HEK293 (cell line): ENCODE measurements around the gene ACOT7.

Experiments used
- CTCF ChIA-PET: fragments of 350-600 bp; formaldehyde crosslinking; extraction: SDS; loops from one replicate; lab custom pipeline; 2021; ENCODE audit warnings: antibody characterized with exemption; lab: Yijun Ruan, JAX
- POLR2A ChIA-PET: fragments of 300-600 bp; formaldehyde crosslinking; extraction: SDS; loops from one replicate; lab custom pipeline; 2020; ENCODE audit warnings: antibody characterized with exemption, inconsistent platforms; lab: Yijun Ruan, JAX
- H3K27ac ChIP-seq: fragments of 200-500 bp; sonication (Bioruptor generic); 2 replicates; pipeline ENCODE4 v1.5.1; 2014; ENCODE audit warnings: low read depth, low read length, control low read depth, inconsistent platforms; ENCODE audit errors: extremely low read depth
- H3K36me3 ChIP-seq, 2 experiments: fragments of 200-500 bp in 1 of 2; sonication (Bioruptor generic) in 1 of 2; 1 replicate in 1 of 2; 2 replicates in 1 of 2; pipeline ENCODE4 v1.5.1; 2014 to 2017; ENCODE audit warnings: inconsistent platforms in 2 of 2, low read length in 2 of 2; ENCODE audit not compliant: control insufficient read depth in 2 of 2, insufficient read depth in 1 of 2
- H3K4me1 ChIP-seq: fragments of 200-500 bp; sonication (Bioruptor generic); 2 replicates; pipeline ENCODE4 v1.5.1; 2014; ENCODE audit warnings: mild to moderate bottlenecking, low read length, inconsistent platforms; ENCODE audit not compliant: control insufficient read depth, insufficient read depth
- H3K4me3 ChIP-seq: 2 replicates; pipeline ENCODE4 v1.5.1; 2011; ENCODE audit warnings: low read depth, mild to moderate bottlenecking, control low read depth, low read length, moderate library complexity
- H3K9me3 ChIP-seq: fragments of 200-500 bp; sonication (Bioruptor generic); 2 replicates; pipeline ENCODE4 v1.5.1; 2014; ENCODE audit warnings: low read depth, low read length, inconsistent platforms; ENCODE audit not compliant: control insufficient read depth, insufficient read depth
- BCL11A ChIP-seq: fragments of 450-650 bp; formaldehyde crosslinking; IDR thresholded peaks from 2 replicates; pipeline ENCODE4 v1.5.1; 2016; ENCODE audit warnings: low read depth, missing biosample characterization, missing genetic modification characterization
- BCL6B ChIP-seq: fragments of 450-650 bp; formaldehyde crosslinking; IDR thresholded peaks from 2 replicates; pipeline ENCODE4 v1.5.1; 2017; ENCODE audit warnings: missing biosample characterization, missing genetic modification characterization
- EGR2 ChIP-seq: fragments of 450-650 bp; formaldehyde crosslinking; IDR thresholded peaks from 2 replicates; pipeline ENCODE4 v1.5.1; 2016; ENCODE audit warnings: low read depth, missing biosample characterization, missing genetic modification characterization
- FEZF1 ChIP-seq: fragments of 450-650 bp; formaldehyde crosslinking; IDR thresholded peaks from 2 replicates; pipeline ENCODE4 v1.5.1; 2016; ENCODE audit warnings: missing biosample characterization, missing genetic modification characterization
- HIC1 ChIP-seq: fragments of 450-650 bp; formaldehyde crosslinking; IDR thresholded peaks from 2 replicates; pipeline ENCODE4 v1.5.1; 2016; ENCODE audit warnings: missing biosample characterization, missing genetic modification characterization
- KLF1 ChIP-seq: fragments of 450-650 bp; formaldehyde crosslinking; IDR thresholded peaks from 2 replicates; pipeline ENCODE4 v1.5.1; 2016; ENCODE audit warnings: missing biosample characterization, missing genetic modification characterization
- KLF7 ChIP-seq: fragments of 450-650 bp; formaldehyde crosslinking; IDR thresholded peaks from 2 replicates; pipeline ENCODE4 v1.5.1; 2016; ENCODE audit warnings: missing biosample characterization, missing genetic modification characterization, borderline replicate concordance
- PBX3 ChIP-seq: sonication (generic); formaldehyde crosslinking; IDR thresholded peaks from 2 replicates; pipeline ENCODE4 v1.8.1; 2022; ENCODE audit warnings: mild to moderate bottlenecking, moderate library complexity, missing genetic modification reagents
- ZBTB48 ChIP-seq: fragments of 450-650 bp; formaldehyde crosslinking; IDR thresholded peaks from 2 replicates; pipeline ENCODE4 v1.5.1; 2016; ENCODE audit warnings: missing biosample characterization, missing genetic modification characterization
- ZFHX2 ChIP-seq: fragments of 450-650 bp; formaldehyde crosslinking; conservative IDR thresholded peaks from 2 replicates; pipeline ENCODE4 v1.5.1; 2016; ENCODE audit warnings: missing biosample characterization, missing genetic modification characterization
- ZNF121 ChIP-seq: fragments of 450-650 bp; formaldehyde crosslinking; IDR thresholded peaks from 2 replicates; pipeline ENCODE4 v1.5.1; 2016; ENCODE audit warnings: missing biosample characterization, missing genetic modification characterization
- ZNF16 ChIP-seq: fragments of 450-650 bp; formaldehyde crosslinking; IDR thresholded peaks from 2 replicates; pipeline ENCODE4 v1.5.1; 2016; ENCODE audit warnings: low read depth, missing biosample characterization, missing genetic modification characterization
- ZNF202 ChIP-seq: fragments of 450-650 bp; formaldehyde crosslinking; IDR thresholded peaks from 2 replicates; pipeline ENCODE4 v1.5.1; 2016; ENCODE audit warnings: missing biosample characterization, missing genetic modification characterization, borderline replicate concordance
- ZNF211 ChIP-seq: fragments of 450-650 bp; formaldehyde crosslinking; IDR thresholded peaks from 2 replicates; pipeline ENCODE4 v1.5.1; 2016; ENCODE audit warnings: low read depth, missing biosample characterization, missing genetic modification characterization
- ZNF48 ChIP-seq: fragments of 450-650 bp; formaldehyde crosslinking; IDR thresholded peaks from 2 replicates; pipeline ENCODE4 v1.5.1; 2016; ENCODE audit warnings: missing biosample characterization, missing genetic modification characterization
- ZNF513 ChIP-seq: fragments of 450-650 bp; IDR thresholded peaks from 2 replicates; pipeline ENCODE4 v1.5.1; 2018; ENCODE audit warnings: missing biosample characterization, missing genetic modification characterization
- ZNF629 ChIP-seq: fragments of 450-650 bp; formaldehyde crosslinking; IDR thresholded peaks from 2 replicates; pipeline ENCODE4 v1.5.1; 2017; ENCODE audit warnings: missing biosample characterization, missing genetic modification characterization
- ZNF677 ChIP-seq: fragments of 450-650 bp; IDR thresholded peaks from 2 replicates; pipeline ENCODE4 v1.5.0; 2018; ENCODE audit warnings: missing biosample characterization, mild to moderate bottlenecking, missing genetic modification characterization, moderate library complexity
- ZNF704 ChIP-seq: fragments of 450-650 bp; formaldehyde crosslinking; IDR thresholded peaks from 2 replicates; pipeline ENCODE4 v1.5.1; 2016; ENCODE audit warnings: missing biosample characterization, missing genetic modification characterization
- ZNF747 ChIP-seq: fragments of 450-650 bp; formaldehyde crosslinking; IDR thresholded peaks from 2 replicates; pipeline ENCODE4 v1.5.1; 2016; ENCODE audit warnings: missing biosample characterization, missing genetic modification characterization
- ZNF76 ChIP-seq: fragments of 450-650 bp; formaldehyde crosslinking; IDR thresholded peaks from 2 replicates; pipeline ENCODE4; 2016; ENCODE audit warnings: low read depth, missing biosample characterization, missing genetic modification characterization, borderline replicate concordance
- ZNF830 ChIP-seq: fragments of 450-650 bp; IDR thresholded peaks from 2 replicates; pipeline ENCODE4 v1.5.0; 2018; ENCODE audit warnings: missing biosample characterization, missing genetic modification characterization, low read depth, mild to moderate bottlenecking, moderate library complexity

Gene ACOT7

GRCh38 chr1:6285336-6285735 is 108.2 kb downstream of the ACOT7 start:
- CTCF ChIA-PET, result no interaction called here
- no peak overlapping the region for H3K4me3 ChIP-seq

GRCh38 chr1:6282577-6283270 is 110.8 kb downstream of the ACOT7 start:
- Histone ChIP-seq H3K27ac (no peak overlapping the region), H3K36me3 (peaks cover 0 to 50% of the 10 kb centered on the region in 2 experiments; a peak in 1 of 3 replicates), H3K9me3 (no peaks in the 10 kb centered on the region), H3K4me3 (no peak overlapping the region), H3K4me1 (no peaks in the 10 kb centered on the region)
- ChIA-PET CTCF (interaction anchor here (0.6 to 0.9 kb wide), 3 partner anchors 36 to 77 kb away, joined by 3 to 6 read pairs (median 3); no protein-coding TSS in a partner anchor), POLR2A (no interaction called here)
- no peak for TF ChIP-seq ZNF629
- peak; percentile 91 for TF ChIP-seq ZNF677 (tag by site-specific recombination)

More at GRCh38 chr1:6285336-6285735, 108.2 kb downstream of the ACOT7 start:
- H3K9me3 ChIP-seq, result no peaks in the 10 kb centered on the region
- H3K36me3 ChIP-seq, result peaks cover 0 to 42% of the 10 kb centered on the region in 2 experiments; a peak in 1 of 3 replicates
- H3K27ac ChIP-seq, result no peak overlapping the region
- POLR2A ChIA-PET, result no interaction called here
- no peaks in the 10 kb centered on the region for H3K4me1 ChIP-seq
- TF ChIP-seq ZNF513, result no peak
- no peak for TF ChIP-seq PBX3
- no peak for TF ChIP-seq ZNF704
- peak; percentile 53; the same call in 1 of the 2 replicates for TF ChIP-seq EGR2 (tag by site-specific recombination)
- no peak for TF ChIP-seq ZNF121 (tag by site-specific recombination)
- TF ChIP-seq ZFHX2, result peak; percentile 62
- no peak for TF ChIP-seq ZNF830 (tag by site-specific recombination)
- TF ChIP-seq ZBTB48 (tag by site-specific recombination), result no peak
- no peak for TF ChIP-seq ZNF202 (tag by site-specific recombination)
- TF ChIP-seq KLF1, result no peak
- no peak for TF ChIP-seq FEZF1 (tag by site-specific recombination)
- TF ChIP-seq, all 188 proteins: peak for 2

- H3K9me3 ChIP-seq, result no peaks in the 10 kb centered on the region
- POLR2A ChIA-PET, result no interaction called here
- CTCF ChIA-PET, result interaction anchor here (0.6 to 0.9 kb wide), 4 partner anchors 35 to 243 kb away, joined by 3 to 6 read pairs (median 3); no protein-coding TSS in a partner anchor
- TF ChIP-seq ZNF747 (tag by site-specific recombination) (no peak), ZNF16 (no peak), EGR2 (tag by site-specific recombination) (0 out of 2 replicates have a peak, but pooled peaks have one; percentile 27), BCL6B (no peak), BCL11A (tag by site-specific recombination) (no peak), HIC1 (no peak), ZFHX2 (peak; percentile 44; the same call in 1 of the 2 replicates), ZNF211 (tag by site-specific recombination) (no peak), KLF7 (tag by site-specific recombination) (no peak), ZNF76 (no peak), ZNF48 (tag by site-specific recombination) (no peak)
- H3K27ac ChIP-seq, result no peak overlapping the region
- H3K36me3 ChIP-seq, result peaks cover 0 to 43% of the 10 kb centered on the region in 2 experiments; a peak in 1 of 3 replicates
- H3K4me3 ChIP-seq, result no peak overlapping the region
- H3K4me1 ChIP-seq, result no peaks in the 10 kb centered on the region
Observed at GRCh38 chr1:6281511-6282402, 111.8 kb downstream of the ACOT7 start.
